Coronary artery (tissue), 2 donors: ENCODE data around the gene MCFD2.

Source experiments
- DNase-seq: peaks from one replicate; pipeline ENCODE4 v3.0.0-alpha.2; 2017; ENCODE audit warnings: low spot score
- H3K27ac ChIP-seq, 2 donors: fragments of 200-600 bp; sonication (generic); one replicate each; pipeline ENCODE4 v1.5.1; 2016 to 2019
- H3K4me3 ChIP-seq: fragments of 200-600 bp; sonication (generic); 2 replicates; pipeline ENCODE4 v1.5.1; 2016; ENCODE audit warnings: mild to moderate bottlenecking, moderate library complexity
- CTCF ChIP-seq: fragments of 200-600 bp; sonication (generic); IDR thresholded peaks from one replicate; pipeline ENCODE4 v1.5.1; 2019; ENCODE audit warnings: antibody characterized with exemption

MCFD2 gene

DNA sequence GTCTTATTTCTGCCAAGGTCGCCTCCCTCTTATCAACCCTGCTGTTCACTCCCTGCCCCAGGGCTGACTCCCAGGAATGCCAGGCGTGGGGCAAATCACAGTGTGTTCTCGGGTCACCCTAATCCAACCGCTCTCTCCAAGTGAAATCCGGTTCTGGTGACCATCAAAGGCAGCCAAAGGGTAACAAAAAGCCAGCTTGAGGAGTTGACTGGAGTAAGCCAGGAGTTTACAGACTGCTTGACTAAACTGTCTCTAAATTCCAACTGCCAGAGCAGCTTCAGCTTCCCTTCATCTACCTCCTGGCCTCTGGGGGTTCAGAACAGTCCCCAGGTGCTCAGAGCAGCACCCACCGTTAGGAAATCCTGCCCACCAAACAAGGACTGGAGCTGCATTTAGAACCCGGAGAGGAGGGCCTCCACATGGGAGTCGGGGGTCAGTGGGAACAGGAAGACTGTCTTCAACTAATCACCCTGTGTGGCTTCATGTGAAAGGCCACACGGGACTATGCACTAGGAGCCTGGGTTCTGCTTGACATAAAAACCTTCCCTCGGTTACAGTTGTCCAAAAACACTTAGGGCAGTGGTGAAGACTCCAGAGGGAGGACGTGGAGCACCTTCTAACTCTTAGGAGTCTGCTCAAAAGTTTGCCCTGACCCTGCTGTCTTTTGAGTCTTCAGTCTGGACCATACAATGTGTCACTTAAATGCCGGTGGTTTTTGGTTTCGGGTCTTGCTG lies 24.2 kb upstream of the MCFD2 start:
- no peak for DNase-seq
- Histone ChIP-seq H3K27ac (peak overlapping the region; percentile 95 to 96), H3K4me3 (peak overlapping the region; percentile 84)
- no peak for TF ChIP-seq CTCF

- TF ChIP-seq CTCF: peak; percentile 26
- Histone ChIP-seq H3K4me3 (no peak overlapping the region), H3K27ac (no peak overlapping the region)
- no peak for DNase-seq
Measured at GRCh38 chr2:46937471-46937901, 21.9 kb upstream of the MCFD2 start.

DNA sequence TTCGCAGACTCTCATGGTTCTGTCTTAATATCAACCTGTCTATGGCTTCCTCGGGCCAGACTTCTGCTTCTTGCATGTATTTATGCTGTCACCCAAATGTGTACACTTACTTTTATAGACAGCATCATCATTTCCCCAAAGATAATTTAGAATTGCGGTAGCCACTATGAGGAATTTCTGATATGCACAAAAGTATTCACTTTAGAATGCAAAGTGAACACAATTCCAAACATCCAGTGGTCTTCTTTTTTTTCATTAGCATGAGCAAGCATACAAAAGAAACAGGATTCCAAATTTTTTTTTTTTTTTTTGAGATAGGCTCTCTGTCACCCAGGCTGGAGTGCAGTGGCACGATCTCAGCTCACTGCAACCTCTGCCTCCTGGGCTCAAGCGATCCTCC lies 21.0 kb upstream of the MCFD2 start:
- H3K27ac ChIP-seq: no peak overlapping the region
- H3K4me3 ChIP-seq: no peak overlapping the region
- DNase-seq: no peak
- TF ChIP-seq CTCF: no peak

- no peak for TF ChIP-seq CTCF
- H3K4me3 ChIP-seq: no peak overlapping the region
- H3K27ac ChIP-seq: no peak overlapping the region
- no peak for DNase-seq
Measured at GRCh38 chr2:46935071-46935470, 19.5 kb upstream of the MCFD2 start.

GRCh38 chr2:46929612-46930011 lies 14.0 kb upstream of the MCFD2 start:
- no peak for TF ChIP-seq CTCF
- Histone ChIP-seq H3K4me3 (no peak overlapping the region), H3K27ac (no peak overlapping the region)
- DNase-seq: no peak

DNA sequence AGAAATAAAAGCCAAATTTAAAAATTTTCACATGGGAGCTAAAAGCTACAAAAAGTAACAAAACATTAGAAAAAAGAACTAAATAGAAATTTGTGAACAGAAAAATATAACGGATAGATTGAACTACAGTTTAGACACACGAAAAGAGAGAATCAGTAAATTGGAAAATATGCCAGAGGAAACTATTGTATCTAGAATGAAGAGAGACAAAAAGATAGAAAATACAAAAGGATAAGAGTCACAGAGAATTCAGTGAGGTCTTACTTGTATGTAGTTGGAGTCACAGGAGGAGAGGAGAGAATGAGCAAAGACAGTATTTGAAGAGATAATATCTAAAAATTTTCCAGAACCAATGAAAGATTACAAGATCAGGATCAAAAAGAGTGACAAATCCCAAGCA lies 11.3 kb upstream of the MCFD2 start:
- no peak for DNase-seq
- no peak for TF ChIP-seq CTCF
- no peak overlapping the region for H3K4me3 ChIP-seq
- no peak overlapping the region for H3K27ac ChIP-seq
